Activated CD8-positive, alpha-beta memory T cell treated with anti-CD3 and anti-CD28 coated beads, Interleukin-2, amount 50 U/mL, for 1 hour (primary cell): Measurements from ENCODE around the gene STXBP5.

Experiments used
- DNase-seq: peaks from one replicate; pipeline ENCODE4 v3.0.0-alpha.2; 2020; ENCODE audit errors: extremely low read depth

STXBP5 gene

GRCh38 chr6:147437615-147438014 lies 233.4 kb downstream of the STXBP5 start:
- DNase-seq: no peak

GRCh38 chr6:147438758-147439528 lies 234.7 kb downstream of the STXBP5 start:
- DNase-seq: no peak
